Stimulated activated CD4-positive, alpha-beta T cell treated with anti-CD3 and anti-CD28 coated beads, Interleukin-12 subunit alpha, Interleukin-12 subunit beta, amount 100 ng/mL, for 48 hours (primary cell): ENCODE results near the gene PTPRN2.
"Not testable (repeated sequence)": the region's sequence is repeated elsewhere in the genome, so short reads cannot be mapped to it uniquely, and the experiment has no call there.

Experiments
- DNase-seq, 3 donors: peaks; one replicate each; pipeline ENCODE4 v3.0.0-alpha.2; 2020; ENCODE audit warnings: low read depth in 2 of 3, low spot score in 1 of 3

The PTPRN2 gene

DNA sequence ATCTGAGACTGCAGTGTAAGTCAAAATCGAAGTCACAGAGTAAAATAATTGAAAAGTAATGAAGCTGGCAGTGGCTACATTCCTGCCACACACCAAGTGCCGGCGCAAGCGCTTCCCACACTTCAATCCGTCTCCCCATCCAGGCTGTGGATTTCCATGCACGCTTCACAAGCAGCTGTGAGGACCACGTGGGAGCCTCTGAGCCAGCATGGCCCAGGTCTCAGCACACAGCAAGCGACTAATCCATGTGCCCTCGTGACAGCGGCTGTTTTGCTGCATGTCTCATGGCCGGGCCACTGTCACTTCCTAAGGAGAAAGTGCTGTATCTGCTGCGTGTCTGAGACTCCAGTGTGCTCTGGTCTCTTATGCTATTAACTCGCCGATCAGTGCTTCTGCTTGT, 683.9 kb downstream of the PTPRN2 start:
- no peak for DNase-seq

DNA sequence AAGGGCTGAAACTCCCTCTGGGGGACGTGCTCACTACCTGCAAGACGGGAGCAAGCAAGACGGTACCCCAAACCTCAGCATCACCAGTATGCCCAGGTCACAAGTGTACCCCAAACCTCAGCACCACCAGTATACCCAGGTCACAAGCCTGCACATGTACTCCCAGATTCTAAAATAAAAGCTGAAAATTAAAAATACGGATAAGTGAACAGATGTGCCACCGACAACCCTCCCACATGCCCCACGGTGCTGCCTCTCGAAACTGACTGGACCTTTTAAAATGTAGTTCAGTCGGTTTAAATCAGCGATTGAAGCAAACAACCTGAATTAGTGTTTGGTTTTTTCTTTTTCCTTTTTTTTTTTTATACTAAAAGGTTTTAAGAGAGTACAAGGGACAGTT, 684.3 kb downstream of the PTPRN2 start:
- DNase-seq = no peak

DNA sequence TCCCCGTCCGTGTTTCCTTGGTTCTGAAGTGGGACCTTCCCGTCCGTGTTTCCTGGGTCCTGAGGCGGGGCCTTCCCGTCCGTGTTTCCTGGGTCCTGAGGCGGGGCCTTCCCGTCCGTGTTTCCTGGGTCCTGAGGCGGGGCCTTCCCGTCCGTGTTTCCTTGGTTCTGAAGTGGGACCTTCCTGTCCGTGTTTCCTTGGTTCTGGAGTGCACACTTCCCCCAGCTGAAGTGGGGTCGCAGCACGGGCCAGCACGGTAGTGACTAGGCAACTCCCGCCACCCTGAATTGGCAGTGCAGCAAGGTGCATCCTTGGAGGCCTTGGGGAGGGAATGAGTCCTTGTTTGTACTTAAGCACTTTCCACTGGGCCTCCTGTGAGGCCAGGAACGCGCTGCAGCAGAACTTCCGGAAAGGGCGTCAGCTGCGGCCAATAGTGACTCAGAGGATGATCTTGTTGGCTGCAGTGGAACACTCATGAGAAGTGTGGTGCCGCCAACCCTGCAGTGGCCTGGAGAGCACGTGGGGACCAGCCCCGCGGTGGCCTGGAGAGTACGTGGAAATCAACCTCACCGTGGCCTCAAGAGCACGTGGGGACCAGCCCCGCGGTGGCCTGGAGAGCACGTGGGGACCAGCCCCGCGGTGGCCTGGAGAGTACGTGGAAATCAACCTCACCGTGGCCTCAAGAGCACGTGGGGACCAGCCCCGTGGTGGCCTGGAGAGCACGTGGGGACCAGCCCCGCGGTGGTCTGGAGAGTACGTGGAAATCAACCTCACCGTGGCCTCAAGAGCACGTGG, 685.6 kb downstream of the PTPRN2 start:
- not testable (repeated sequence) for DNase-seq

DNA sequence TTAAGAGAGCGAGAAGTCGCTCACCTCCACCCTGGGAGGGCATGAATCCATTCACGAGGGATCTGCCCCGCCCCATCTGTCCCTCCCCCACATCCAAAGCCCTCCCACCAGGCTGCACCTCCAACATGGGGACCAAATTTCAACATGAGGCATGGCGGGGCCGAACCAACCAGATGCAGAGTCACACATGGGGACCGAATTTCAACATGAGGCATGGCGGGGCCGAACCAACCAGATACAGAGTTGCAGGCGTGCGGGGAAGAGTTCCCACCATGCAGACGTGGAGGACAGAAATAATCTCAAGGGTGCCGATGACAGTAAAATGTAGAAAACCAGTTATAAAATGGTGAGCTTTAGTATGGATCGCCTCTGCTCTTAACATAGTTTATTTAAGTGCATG, 686.5 kb downstream of the PTPRN2 start:
- DNase-seq = no peak

DNA sequence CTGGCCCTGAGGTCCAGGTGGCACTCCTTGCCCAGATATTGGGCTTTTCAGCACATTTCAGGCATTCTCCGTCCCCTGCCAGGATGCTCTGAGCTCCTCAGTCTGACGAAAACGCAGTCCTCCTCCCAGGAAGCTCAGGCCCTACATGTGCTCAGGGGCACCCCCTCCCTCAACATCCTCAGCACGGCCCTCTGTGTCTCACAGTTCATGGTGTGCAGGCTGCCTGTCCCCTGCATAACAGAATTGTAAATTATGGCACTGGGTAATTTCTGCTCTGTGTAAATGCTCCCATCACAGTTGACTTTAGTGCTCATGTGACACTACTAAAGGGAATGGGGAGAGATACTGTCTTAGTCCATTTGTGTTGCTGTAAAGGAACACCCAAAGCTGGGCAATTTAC, 687.1 kb downstream of the PTPRN2 start:
- no peak for DNase-seq

DNA sequence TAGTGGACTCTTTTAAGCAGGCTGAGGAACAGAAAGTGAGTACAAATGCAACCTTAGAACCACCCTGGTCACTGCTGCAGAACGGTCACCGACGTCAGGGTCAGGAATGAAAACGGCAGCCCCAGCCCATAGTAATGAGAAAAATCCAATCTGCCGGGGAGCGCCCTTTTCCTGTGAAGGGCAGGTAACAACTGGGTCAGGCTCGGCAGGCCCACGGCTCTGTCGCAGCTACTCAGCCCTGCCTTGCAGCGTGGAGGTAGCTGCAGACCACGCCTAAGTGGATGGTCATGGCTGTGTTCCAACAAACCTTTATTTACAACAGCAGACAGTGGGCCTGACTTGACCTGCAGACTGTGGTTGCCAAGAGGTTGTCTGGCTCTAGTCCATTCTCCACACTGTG, 687.6 kb downstream of the PTPRN2 start:
- no peak for DNase-seq

DNA sequence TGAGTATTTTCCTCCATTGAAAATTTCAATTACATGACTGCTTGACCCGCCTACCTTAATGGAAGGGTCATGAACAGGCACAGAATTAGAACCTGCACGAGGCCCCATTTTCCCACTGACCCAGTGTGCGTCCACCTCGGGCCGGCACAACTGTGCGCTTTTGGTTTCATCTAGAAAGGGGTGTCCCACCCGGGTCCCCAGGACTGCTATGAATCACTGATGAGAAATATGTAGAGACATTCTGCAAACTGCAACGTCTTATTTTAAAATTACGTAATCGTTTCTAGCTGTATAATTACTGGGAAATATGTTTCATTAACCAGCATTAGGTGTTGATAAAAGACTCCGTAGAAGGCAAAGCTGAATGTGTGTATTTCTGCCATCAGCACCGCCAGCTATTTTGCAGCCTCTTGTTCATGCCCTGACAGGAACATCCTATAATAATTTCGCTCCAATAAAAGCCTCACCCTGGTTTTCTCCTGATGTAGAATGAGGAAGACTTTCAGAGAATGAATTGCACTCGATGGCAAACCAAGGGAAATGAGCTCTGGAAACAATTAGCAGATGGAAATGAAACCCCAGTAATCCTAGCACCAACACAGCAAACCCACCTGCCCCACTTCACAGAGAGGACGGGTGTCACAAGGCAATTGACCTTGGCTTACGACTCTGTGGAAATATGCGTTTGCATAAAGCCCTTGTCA, 688.7 kb downstream of the PTPRN2 start:
- DNase-seq = no peak

DNA sequence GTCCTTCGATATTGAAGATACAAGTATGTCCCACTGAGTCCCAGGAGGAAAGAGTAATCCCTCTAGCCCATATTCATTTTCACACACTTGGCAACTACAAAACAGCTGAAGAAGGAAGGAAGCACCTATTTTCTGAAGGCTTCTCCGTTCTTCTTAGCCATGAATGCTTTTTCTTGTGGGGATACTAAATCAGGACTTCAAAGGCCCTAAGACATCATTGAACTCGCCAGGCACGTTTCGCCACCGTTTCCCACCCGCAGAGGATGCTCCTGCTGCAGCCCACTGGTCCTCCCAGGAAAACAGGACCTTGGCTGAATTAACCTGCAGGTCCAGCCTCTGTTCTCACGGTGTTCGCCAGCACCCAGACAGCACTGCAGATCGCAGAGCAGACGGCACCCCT, 689.4 kb downstream of the PTPRN2 start:
- DNase-seq = no peak

DNA sequence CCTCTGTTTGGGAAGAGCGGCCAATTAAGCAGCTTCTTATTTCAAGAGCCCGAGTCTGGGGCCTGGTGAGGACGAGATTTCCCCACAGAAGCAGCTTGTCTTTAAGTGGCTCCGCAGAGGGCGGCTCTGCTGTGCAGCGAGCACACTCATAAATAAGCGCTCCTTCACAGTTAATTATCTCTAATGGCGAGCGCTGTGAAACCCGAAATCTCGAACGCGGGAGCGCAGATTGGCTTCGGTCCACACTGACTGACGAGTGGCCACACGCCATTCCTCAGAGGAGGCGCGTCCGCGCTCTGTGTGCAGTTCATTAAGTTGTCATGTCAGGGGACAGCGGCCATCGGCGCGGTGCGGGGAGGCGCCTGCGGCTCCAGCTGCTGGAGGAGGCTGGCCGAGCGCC, 689.9 kb downstream of the PTPRN2 start:
- DNase-seq = no peak

DNA sequence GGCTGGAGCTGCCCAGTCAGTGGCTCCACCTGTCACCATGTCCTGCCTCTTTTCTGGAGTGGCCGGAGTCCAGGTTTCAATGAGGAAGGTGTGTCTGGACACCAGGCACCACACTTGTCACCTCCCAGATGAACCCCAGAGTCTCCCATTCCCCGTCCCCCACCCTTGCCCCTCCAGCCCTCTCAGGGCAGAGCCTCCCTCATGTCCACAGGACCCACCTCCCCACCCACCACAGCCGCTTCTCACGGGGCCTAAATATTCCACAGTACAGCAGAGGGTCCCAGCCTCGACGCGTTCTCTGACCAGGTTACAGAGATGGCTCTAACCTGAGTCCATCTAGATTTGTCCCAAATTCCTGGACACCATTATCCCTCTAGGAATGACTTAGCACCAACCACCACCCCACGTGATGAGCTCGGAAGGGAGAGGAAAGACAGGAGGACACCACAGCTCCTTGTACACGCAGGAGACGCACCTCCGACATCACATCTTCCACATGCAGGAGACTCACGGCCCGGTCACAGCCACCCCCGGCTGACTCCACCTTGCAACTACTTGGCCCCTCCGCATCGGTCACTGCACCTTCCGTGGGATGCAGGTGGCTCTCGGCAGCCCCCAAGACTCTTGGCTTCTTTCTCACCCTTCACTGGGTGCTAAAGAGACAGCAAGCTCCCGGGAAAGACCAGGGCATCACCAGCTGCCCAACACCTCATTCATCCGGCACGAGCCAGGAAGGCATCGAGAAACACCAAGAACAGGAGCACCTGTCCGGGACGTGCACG, 690.7 kb downstream of the PTPRN2 start:
- no peak for DNase-seq

DNA sequence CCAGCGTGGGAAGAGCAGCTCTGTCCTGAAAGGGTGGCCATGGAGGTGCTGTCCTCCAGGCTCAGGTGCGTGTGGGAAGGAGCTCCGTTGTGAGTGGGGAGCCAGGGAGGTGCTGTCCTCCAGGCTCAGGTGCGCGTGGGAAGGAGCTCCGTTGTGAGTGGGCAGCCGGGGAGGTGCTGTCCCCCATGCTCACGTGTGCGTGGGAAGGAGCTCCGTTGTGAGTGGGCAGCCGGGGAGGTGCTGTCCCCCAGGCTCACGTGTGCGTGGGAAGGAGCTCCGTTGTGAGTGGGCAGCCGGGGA, 691.3 kb downstream of the PTPRN2 start:
- DNase-seq = not testable (repeated sequence)

DNA sequence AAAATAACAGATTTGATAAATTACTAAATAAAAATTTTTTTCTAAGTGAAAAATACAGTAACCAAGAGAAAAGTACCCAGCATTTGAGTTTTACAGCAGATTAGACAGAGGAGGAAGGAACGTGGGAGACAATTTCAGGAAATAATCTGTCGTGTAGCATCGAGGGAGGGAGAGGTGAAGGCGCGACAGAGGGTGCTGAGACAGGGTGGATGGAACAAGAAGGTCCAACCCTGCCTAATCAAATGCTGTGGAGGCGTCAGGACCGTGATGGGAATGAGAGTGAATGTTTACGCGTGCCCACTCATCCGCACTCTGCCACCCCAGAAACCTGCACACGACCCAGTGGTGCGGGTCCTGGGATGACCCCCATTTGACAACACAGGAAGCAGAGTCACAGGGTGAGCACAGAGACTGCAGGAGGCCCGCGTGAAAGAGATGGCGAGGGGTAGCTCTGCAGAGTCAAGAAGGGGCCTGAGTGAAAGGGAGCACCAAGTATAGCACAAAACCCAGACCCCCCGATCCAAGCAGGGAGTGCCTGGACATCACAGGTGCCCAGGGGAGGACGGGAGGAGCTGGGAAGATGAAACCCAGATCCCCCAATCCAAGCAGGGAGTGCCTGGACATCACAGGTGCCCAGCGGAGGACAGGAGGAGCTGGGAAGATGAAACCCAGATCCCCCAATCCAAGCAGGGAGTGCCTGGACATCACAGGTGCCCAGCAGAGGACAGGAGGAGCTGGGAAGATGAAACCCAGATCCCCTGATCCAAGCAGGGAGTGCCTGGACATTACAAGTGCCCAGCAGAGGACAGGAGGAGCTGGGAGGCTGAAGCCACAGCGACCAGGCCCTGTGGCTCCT, 691.9 kb downstream of the PTPRN2 start:
- no peak for DNase-seq

DNA sequence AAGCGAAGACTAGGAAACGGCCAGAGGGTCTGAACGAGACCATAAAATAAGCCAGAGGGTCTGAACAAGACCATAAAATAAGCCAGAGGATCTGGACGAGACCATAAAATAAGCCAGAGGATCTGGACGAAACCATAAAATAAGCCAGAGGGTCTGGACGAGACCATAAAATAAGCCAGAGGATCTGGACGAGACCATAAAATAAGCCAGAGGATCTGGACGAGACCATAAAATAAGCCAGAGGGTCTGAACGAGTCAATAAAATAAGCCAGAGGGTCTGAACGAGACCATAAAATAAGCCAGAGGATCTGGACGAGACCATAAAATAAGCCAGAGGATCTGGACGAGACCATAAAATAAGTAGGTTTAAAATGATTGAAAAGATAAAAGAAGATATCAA, 692.5 kb downstream of the PTPRN2 start:
- DNase-seq = not testable (repeated sequence)

DNA sequence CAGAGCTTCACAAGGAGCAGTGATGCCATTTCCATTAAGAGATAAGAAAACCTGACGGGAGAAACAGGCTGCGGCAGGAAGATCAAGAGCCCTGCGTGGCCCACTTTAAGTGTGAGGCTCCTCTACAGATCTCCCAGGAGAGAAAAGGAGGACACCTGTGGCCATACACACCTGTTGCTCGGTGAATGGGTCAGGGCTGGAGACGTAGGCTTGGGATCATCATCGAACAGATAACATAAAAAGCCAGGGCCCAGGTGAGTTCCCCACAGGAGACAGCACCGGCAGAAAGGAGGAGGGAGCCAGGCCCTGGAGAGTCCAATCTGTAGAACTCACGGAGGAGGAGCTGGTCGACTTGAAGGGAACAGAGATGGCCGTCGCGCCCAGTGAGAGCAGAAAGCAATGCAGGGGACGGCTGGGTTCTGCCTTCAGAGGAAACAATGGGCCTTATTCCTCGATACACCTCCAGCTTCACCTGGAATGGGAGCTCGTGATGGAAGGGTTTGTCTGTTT, 694.0 kb downstream of the PTPRN2 start:
- no peak for DNase-seq

DNA sequence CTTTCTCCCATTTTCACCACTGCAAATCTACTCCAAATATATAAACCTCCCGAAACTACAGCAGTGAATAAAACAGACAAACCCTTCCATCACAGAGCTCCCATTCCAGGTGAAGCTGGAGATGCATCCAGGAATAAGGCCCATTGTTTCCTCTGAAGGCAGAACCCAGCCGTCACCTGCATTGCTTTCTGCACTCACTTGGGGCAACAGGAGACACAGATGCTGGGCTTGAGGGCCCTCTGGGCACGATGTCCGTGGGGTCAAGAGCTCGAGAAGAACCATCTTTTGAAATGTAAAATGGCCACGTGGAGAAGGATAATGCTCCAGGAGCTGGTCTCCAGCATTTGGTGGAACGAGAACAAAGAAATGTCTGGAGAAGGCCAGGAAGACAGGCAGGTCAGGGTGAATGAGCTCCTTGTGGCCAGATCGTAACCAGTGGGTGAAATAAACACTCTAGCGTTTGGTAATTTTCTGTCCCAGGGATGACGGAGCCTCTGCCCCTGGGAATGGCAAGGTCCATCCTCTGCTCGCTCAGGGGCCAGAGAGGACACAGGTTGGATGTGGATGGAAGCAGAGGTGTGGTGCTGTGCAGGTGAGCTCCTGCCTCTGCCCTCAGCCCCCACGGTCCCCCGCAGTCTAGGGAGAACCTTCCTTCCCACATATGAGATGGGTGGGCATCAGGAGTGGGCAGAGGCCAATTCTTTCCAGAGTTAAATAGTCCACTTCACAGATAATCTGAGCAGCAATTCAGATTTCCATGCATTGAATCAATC, 694.7 kb downstream of the PTPRN2 start:
- no peak for DNase-seq

DNA sequence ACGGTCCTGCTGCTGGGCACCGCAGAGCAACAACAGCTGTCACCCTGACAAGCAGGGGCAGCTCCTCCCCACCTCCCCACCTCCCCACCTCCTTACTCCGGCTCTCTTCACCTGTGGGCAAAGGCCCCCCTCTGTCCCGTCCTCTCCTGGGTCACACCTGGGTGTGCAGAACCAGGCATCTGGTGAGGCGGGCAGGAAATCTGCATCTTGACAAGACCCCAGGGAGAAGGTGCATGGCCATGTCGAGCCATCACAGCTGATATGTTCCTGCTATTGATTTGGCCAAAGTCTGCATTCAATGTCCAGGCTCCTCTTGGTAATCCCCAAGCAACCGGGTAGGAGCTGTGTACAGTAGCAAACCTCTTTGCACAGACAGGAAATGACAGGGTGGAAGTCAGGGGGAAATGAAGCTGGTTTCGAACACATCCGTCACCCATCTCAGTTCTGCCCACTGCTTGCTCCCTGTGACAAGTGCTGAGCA, 696.7 kb downstream of the PTPRN2 start:
- DNase-seq = no peak

DNA sequence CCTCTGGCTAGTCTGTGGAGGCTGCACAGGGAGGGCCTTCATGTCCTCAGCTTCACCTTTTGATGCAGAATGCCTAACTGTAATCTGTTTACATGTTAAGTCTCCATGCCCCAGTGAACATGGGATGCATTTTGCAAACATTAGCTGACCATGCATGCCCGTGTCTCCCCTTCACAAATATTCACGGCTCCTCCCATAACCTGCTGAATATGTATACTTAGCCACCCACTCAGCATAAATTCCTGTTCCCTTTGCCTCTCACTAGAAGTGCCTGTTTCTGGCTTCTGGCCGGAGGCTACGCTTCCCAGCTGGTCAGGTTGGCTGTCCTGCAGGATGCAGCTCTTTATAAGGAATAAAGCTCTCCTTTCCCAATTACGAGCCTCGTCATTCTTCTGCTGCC, 698.1 kb downstream of the PTPRN2 start:
- DNase-seq = no peak

DNA sequence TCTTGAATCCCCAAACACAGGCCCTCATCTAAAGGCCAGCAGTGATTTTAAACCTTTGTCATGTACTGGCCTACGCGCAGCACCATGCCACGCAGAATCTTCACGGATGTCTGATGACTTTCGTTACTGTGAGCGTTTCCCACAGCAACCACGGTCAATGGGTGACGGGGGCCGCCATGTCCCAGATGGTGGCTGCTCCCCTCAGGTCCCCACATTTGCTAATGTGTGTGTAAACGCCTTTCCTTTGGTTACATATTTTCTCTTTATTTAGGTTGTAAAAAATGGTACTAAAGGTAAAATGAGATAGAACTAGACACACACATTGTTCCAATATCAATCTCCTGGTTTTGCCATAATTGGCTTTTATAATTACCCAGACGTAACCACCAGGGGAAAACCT, 699.0 kb downstream of the PTPRN2 start:
- DNase-seq = no peak

DNA sequence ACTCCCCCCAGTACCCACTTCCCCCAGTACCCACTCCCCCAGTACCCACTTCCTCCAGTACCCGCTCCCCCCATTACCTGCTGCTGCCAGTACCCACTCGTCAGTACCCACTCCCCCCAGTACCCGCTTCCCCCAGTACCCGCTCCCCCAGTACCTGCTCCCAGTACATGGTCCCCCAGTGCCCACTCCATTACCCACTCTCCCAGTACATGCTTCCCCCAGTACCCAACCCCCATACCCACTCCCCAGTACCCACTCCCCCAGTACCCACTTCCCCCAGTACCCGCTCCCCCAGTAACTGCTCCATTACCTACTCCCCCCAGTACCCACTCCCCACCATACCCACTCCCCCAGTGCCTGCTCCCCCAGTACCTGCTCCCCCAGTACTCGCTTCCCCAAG, 700.2 kb downstream of the PTPRN2 start:
- no peak for DNase-seq

DNA sequence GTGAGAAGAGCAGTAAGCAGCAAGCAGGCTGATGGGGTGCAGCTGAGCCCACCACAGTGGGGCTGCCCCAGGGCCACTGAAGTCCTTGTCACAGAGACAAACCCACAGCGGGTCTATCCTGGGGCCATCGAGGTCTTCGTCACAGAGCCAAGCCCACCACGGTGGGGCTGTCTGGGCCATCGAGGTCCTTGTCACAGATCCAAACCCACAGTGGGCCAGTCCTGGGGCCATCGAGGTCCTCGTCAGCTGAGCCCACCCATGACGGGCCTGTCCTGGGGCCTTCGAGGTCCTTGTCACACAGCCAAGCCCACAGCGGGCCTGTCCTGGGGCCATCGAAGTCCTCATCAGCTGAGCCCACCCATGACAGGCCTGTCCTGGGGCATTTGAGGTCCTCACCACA, 700.9 kb downstream of the PTPRN2 start:
- no peak for DNase-seq
